SK-N-SH (cell line): ENCODE data around the gene RPL26. TPM values are rescaled to one million over a fixed set of nuclear protein-coding genes. Genes with fewer than 3 reads are reported as not detected.
"Not testable (repeated sequence)": the region's sequence is repeated elsewhere in the genome, so short reads cannot be mapped to it uniquely, and the experiment has no call there.

ENCODE experiments used
- CTCF ChIA-PET: fragments of 300-600, 350-600 bp; formaldehyde crosslinking; extraction: SDS; loops from one replicate; lab custom pipeline; 2021; lab: Yijun Ruan, JAX
- POLR2A ChIA-PET: fragments of 350-600 bp; sonication (Branson Sonifier 250); formaldehyde crosslinking; extraction: SDS; loops from one replicate; lab custom pipeline; 2020; ENCODE audit warnings: antibody characterized with exemption, inconsistent platforms; lab: Yijun Ruan, JAX
- DNase-seq: peaks from one replicate; pipeline ENCODE4 v3.0.0; 2012
- H2AFZ ChIP-seq: fragments of 200-600 bp; sonication (generic); 2 replicates; pipeline ENCODE4 v1.8.1; 2016; ENCODE audit warnings: antibody characterized with exemption, mild to moderate bottlenecking, low read depth
- H3F3A ChIP-seq: fragments of 200-600 bp; sonication (generic); replicated peaks from 2 replicates; pipeline ENCODE3; 2016; ENCODE audit warnings: antibody characterized with exemption, mild to moderate bottlenecking; ENCODE audit not compliant: insufficient read depth
- H3K27ac ChIP-seq, 2 experiments: fragments of 200-500 bp in 1 of 2; fragments of 200-600 bp in 1 of 2; sonication (Bioruptor generic) in 1 of 2; sonication (generic), shearing (Covaris generic) in 1 of 2; 2 replicates each; pipeline versions ENCODE4 v1.5.1 to v1.6.1; 2014 to 2016; ENCODE audit warnings: low read depth in 2 of 2, inconsistent platforms in 1 of 2, low read length in 1 of 2, mild to moderate bottlenecking in 1 of 2, mixed read lengths in 1 of 2
- H3K27me3 ChIP-seq: fragments of 200-600 bp; sonication (generic), shearing (Covaris generic); 2 replicates; pipeline ENCODE4 v1.6.1; 2016; ENCODE audit warnings: mixed run types; ENCODE audit not compliant: insufficient read depth
- H3K36me3 ChIP-seq, 2 experiments: fragments of 200-500 bp in 1 of 2; fragments of 200-600 bp in 1 of 2; sonication (Bioruptor generic) in 1 of 2; sonication (generic) in 1 of 2; replicated peaks in 1 of 2; 2 replicates each; pipeline versions ENCODE3 to v1.5.1; 2014 to 2016; ENCODE audit warnings: low read length in 1 of 2, mild to moderate bottlenecking in 1 of 2; ENCODE audit not compliant: insufficient read depth in 2 of 2, control insufficient read depth in 1 of 2
- H3K4me1 ChIP-seq, 2 experiments: fragments of 200-500 bp in 1 of 2; fragments of 200-600 bp in 1 of 2; sonication (Bioruptor generic) in 1 of 2; sonication (generic), shearing (Covaris generic) in 1 of 2; 2 replicates each; pipeline versions ENCODE4 v1.5.1 to v1.6.1; 2014 to 2016; ENCODE audit warnings: low read depth in 1 of 2, low read length in 1 of 2, mixed run types in 1 of 2; ENCODE audit not compliant: insufficient read depth in 2 of 2, control insufficient read depth in 1 of 2
- H3K4me2 ChIP-seq: fragments of 200-600 bp; sonication (generic), shearing (Covaris generic); 2 replicates; pipeline ENCODE4 v1.6.1; 2017; ENCODE audit warnings: mixed run types
- H3K4me3 ChIP-seq, 2 experiments: fragments of 200-500 bp in 1 of 2; fragments of 200-600 bp in 1 of 2; sonication (Bioruptor generic) in 1 of 2; sonication (generic), shearing (Covaris generic) in 1 of 2; 2 replicates each; pipeline versions ENCODE4 v1.5.1 to v1.8.1; 2014 to 2016; ENCODE audit warnings: low read depth in 2 of 2, inconsistent platforms in 1 of 2, low read length in 1 of 2, mild to moderate bottlenecking in 1 of 2, mixed read lengths in 1 of 2, moderate library complexity in 1 of 2
- H3K79me2 ChIP-seq: fragments of 200-600 bp; sonication (generic); 2 replicates; pipeline ENCODE4 v1.8.1; 2017; ENCODE audit warnings: mild to moderate bottlenecking; ENCODE audit not compliant: insufficient read depth
- H3K9ac ChIP-seq: fragments of 200-600 bp; sonication (generic); 2 replicates; pipeline ENCODE4 v1.6.1; 2017; ENCODE audit warnings: mixed run types
- H3K9me2 ChIP-seq: fragments of 200-600 bp; sonication (generic); 2 replicates; pipeline ENCODE4 v1.6.1; 2017; ENCODE audit warnings: mixed run types
- H3K9me3 ChIP-seq: fragments of 200-600 bp; sonication (generic); 2 replicates; pipeline ENCODE4 v1.6.1; 2017; ENCODE audit warnings: mixed run types, mild to moderate bottlenecking, moderate library complexity
- H4K20me1 ChIP-seq: fragments of 200-600 bp; sonication (generic); 2 replicates; pipeline ENCODE4 v1.6.1; 2017; ENCODE audit warnings: mild to moderate bottlenecking, mixed run types; ENCODE audit not compliant: insufficient read depth
- CTCF ChIP-seq: fragments of 200-600 bp; sonication (generic); IDR thresholded peaks from 2 replicates; pipeline ENCODE4 v1.6.1; 2017; ENCODE audit warnings: antibody characterized with exemption, mild to moderate bottlenecking, moderate library complexity
- ELF1 ChIP-seq: IDR thresholded peaks from 2 replicates; pipeline ENCODE4 v1.4.0; 2012
- FOSL2 ChIP-seq: IDR thresholded peaks from 2 replicates; pipeline ENCODE4 v1.4.0; 2012; ENCODE audit warnings: low read depth, mild to moderate bottlenecking, moderate library complexity, borderline replicate concordance
- FOXJ3 ChIP-seq: sonication (generic); formaldehyde crosslinking; IDR thresholded peaks from 2 replicates; pipeline ENCODE4 v1.5.1; 2020; ENCODE audit warnings: mild to moderate bottlenecking, missing genetic modification reagents
- FOXM1 ChIP-seq: IDR thresholded peaks from 2 replicates; pipeline ENCODE4 v1.4.0; 2012; ENCODE audit warnings: low read depth, mild to moderate bottlenecking
- GATA2 ChIP-seq: sonication (generic); formaldehyde crosslinking; IDR thresholded peaks from 2 replicates; pipeline ENCODE4 v1.5.0; 2020; ENCODE audit warnings: mild to moderate bottlenecking, missing genetic modification reagents
- JUND ChIP-seq: IDR thresholded peaks from 2 replicates; pipeline ENCODE4 v1.4.0; 2012
- MEF2A ChIP-seq: IDR thresholded peaks from 2 replicates; pipeline ENCODE4 v1.4.0; 2012; ENCODE audit warnings: low read depth, borderline replicate concordance
- NFIC ChIP-seq: IDR thresholded peaks from 2 replicates; pipeline ENCODE4 v1.4.0; 2012; ENCODE audit warnings: borderline replicate concordance
- PBX3 ChIP-seq: IDR thresholded peaks from 2 replicates; pipeline ENCODE4; 2012
- POLR2AphosphoS5 ChIP-seq: IDR thresholded peaks from 2 replicates; pipeline ENCODE4 v1.6.1; 2012; ENCODE audit warnings: low read depth, low read length
- RCOR1 ChIP-seq: fragments of 150-350 bp; IDR thresholded peaks from 2 replicates; pipeline ENCODE4 v1.6.1; 2017; ENCODE audit warnings: antibody characterized with exemption, low read length
- REST ChIP-seq: IDR thresholded peaks from 2 replicates; pipeline ENCODE4 v1.6.1; 2012; ENCODE audit warnings: mild to moderate bottlenecking, low read depth, low read length, moderate library complexity
- RFX5 ChIP-seq: IDR thresholded peaks from 2 replicates; pipeline ENCODE4 v1.6.1; 2012; ENCODE audit warnings: mild to moderate bottlenecking, improper control_type of control experiment, low read length
- RXRA ChIP-seq: IDR thresholded peaks from 2 replicates; pipeline ENCODE4 v1.4.0; 2012; ENCODE audit warnings: low read depth, mild to moderate bottlenecking, borderline replicate concordance
- TCF12 ChIP-seq: IDR thresholded peaks from 2 replicates; pipeline ENCODE4 v1.4.0; 2012
- YY1 ChIP-seq: IDR thresholded peaks from 2 replicates; pipeline ENCODE4 v1.4.0; 2012; ENCODE audit warnings: low read depth, mild to moderate bottlenecking
- WGBS: methylation state at CpG from one replicate; pipeline ENCODE4 v1.1.6; 2017; ENCODE audit warnings: low lambda C conversion rate; 5-methylcytosine and 5-hydroxymethylcytosine counted together
- polyA plus RNA-seq, 3 experiments: library from polyadenylated mRNA; depleted of rRNA; stranded (reverse); fragments of >200 nt; gene quantifications; 2 replicates each; pipeline ENCODE4 v1.2.3, GENCODE V29; 2012
- TF ChIP-seq, protein P1 (sequence below): fragments of 150-350 bp; IDR thresholded peaks from 2 replicates; pipeline ENCODE4 v1.6.1; 2017; ENCODE audit warnings: antibody characterized with exemption, low read length, low read depth, borderline replicate concordance
- TF ChIP-seq, protein P2 (sequence below): fragments of 150-350 bp; IDR thresholded peaks from 2 replicates; pipeline ENCODE4 v1.6.1; 2016; ENCODE audit warnings: mild to moderate bottlenecking, low read depth, low read length

RPL26 gene
- polyA plus RNA-seq, 1 of the 3 experiments (the other 2 are of a cell fraction) = 4,770 TPM

DNA sequence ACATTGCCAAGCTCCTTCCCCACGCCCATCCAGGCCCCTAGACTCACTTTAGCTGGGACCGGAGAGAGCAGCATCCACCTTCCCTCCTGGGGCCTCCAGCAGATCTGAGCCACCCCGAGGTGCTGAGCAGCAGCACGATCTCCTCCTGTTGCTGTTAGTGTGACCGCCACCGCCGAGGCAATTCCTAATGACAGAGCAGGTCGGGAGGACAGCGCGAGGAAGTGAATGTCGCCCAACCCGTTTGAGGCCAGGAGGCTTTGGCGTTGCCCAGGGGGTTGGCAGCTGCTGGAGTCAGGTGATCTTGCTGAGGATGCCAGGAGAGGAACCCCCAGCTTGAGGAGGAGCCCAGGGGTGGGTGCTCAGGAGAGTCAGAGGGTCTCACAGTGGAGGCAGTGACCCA, 14.6 kb upstream of the RPL26 start, which contains the start of gene RNF222:
Gene RNF222, minus strand, starts transcription at position 192 of the 400 bp plus-strand sequence. CDS start 4,366 bp downstream, outside the sequence.
- 19% methylated on average over 13 of the region's 13 CpGs for WGBS
- Histone ChIP-seq H3K9me2 (no peaks in the 10 kb centered on the region), H3K9me3 (no peaks in the 10 kb centered on the region), H3K4me2 (no peak within 1 kb of the TSS), H3K9ac (no peak within 1 kb of the TSS), H3K27me3 (peaks cover 26% of the 10 kb centered on the region; the same call in 1 of the 2 replicates), H2AFZ (no peak within 1 kb of the TSS), H3F3A (no peaks in the 10 kb centered on the region), H3K4me3 (no peak within 1 kb of the TSS), H4K20me1 (no peaks in the 10 kb centered on the region), H3K36me3 (no peaks in the 10 kb centered on the region), H3K27ac (no peak within 1 kb of the TSS), H3K79me2 (no peaks in the 10 kb centered on the region), H3K4me1 (no peaks in the 10 kb centered on the region; a peak in 1 of 4 replicates)
- ChIA-PET CTCF (interaction anchor here (0.9 to 2.3 kb wide), 6 partner anchors 12 to 388 kb away, joined by 3 to 10 read pairs (median 6); no protein-coding TSS in a partner anchor), POLR2A (no interaction called here)
- TF ChIP-seq, protein P1, sequence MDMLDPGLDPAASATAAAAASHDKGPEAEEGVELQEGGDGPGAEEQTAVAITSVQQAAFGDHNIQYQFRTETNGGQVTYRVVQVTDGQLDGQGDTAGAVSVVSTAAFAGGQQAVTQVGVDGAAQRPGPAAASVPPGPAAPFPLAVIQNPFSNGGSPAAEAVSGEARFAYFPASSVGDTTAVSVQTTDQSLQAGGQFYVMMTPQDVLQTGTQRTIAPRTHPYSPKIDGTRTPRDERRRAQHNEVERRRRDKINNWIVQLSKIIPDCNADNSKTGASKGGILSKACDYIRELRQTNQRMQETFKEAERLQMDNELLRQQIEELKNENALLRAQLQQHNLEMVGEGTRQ = no peak
- TF ChIP-seq MEF2A (no peak), FOXJ3 (no peak), RFX5 (no peak), FOXM1 (no peak), RXRA (no peak), CTCF (no peak), POLR2AphosphoS5 (no peak), ELF1 (no peak), TCF12 (no peak), NFIC (no peak), PBX3 (no peak), RCOR1 (no peak), JUND (no peak), FOSL2 (no peak), GATA2 (CRISPR knock-in tag) (no peak), REST (no peak), YY1 (no peak)
- TF ChIP-seq, protein P2, sequence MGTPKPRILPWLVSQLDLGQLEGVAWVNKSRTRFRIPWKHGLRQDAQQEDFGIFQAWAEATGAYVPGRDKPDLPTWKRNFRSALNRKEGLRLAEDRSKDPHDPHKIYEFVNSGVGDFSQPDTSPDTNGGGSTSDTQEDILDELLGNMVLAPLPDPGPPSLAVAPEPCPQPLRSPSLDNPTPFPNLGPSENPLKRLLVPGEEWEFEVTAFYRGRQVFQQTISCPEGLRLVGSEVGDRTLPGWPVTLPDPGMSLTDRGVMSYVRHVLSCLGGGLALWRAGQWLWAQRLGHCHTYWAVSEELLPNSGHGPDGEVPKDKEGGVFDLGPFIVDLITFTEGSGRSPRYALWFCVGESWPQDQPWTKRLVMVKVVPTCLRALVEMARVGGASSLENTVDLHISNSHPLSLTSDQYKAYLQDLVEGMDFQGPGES = no peak
- no peak for DNase-seq

- H2AFZ ChIP-seq, H4K20me1 ChIP-seq, H3F3A ChIP-seq, H3K9me2 ChIP-seq, H3K9me3 ChIP-seq, H3K79me2 ChIP-seq, DNase-seq, H3K27ac ChIP-seq, H3K36me3 ChIP-seq, H3K4me1 ChIP-seq, POLR2A ChIA-PET, H3K4me3 ChIP-seq, H3K9ac ChIP-seq, H3K4me2 ChIP-seq: not testable (repeated sequence)
- WGBS = 45% methylated on average over 4 of the region's 9 CpGs
- peaks cover 26% of the 10 kb centered on the region; the same call in 1 of the 2 replicates for H3K27me3 ChIP-seq
- CTCF ChIA-PET = interaction anchor here (1.0 to 2.7 kb wide), 4 partner anchors 12 to 391 kb away, joined by 3 to 16 read pairs (median 9); partner anchors contain the start of gene RPL26
These were observed 11.5 kb upstream of the RPL26 start for GRCh38 chr17:8394497-8394896.
